ENCODE measurements around the gene SART3.
A peak's percentile ranks its signal among the peaks of the same experiment; 100 is the strongest.

SART3 gene

DNA sequence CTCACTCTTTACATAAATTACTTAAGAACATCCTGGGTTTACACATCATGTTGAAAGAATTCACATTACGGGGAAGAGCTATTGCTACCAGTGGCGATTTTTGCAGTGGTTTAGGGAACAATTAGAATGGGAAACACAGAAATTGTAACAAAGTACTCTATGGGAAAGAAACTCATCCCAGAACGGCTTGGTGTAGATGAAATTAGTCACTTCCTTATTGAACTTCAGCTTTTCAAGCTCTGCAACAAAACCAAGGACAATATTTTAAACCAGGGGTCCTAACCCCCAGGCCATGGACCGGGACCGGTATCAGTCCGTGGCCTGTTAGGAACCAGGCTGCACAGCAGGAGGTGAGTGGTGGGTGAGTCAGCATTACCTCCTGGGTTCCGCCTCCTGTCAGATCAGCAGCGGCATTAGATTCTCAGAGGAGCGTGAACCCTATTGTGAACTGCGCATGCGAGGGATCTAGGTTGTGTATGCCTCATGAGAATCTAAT is 78.2 kb downstream of the SART3 start:
- DNase-seq = no peak

DNA sequence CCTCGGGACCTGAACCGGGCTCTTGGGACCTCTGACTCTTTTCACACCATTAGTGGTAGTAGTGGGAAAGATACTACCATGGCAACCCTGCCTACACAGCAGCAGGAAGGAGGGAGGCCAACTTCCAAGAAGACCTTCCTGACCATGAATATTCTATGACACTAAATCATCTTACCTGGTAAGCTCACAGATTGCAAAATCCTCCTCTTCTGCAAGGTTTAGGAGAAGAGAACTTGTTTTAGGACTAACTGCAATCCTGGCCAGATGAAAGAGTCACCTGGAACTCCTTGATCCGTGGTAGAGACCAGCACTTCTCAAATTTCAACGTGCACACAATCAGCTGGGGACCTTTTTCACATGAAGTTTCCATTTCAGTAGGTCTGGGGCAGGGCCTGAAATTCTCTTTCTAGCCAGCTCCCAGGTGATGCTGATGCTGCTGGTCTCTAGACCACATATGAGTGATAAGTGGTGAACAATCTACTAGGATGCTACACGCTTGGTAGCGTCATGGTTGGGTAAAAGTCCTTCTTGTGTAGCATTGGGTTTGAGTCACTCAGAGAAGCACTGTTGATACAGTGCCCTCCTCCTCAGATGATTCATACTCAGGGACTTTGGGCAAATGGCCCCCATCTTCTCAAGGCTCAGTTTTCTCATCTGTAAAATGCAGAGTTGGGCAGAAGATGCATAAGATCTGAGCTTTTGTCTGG is 81.5 kb downstream of the SART3 start:
- DNase-seq = no peak

DNA sequence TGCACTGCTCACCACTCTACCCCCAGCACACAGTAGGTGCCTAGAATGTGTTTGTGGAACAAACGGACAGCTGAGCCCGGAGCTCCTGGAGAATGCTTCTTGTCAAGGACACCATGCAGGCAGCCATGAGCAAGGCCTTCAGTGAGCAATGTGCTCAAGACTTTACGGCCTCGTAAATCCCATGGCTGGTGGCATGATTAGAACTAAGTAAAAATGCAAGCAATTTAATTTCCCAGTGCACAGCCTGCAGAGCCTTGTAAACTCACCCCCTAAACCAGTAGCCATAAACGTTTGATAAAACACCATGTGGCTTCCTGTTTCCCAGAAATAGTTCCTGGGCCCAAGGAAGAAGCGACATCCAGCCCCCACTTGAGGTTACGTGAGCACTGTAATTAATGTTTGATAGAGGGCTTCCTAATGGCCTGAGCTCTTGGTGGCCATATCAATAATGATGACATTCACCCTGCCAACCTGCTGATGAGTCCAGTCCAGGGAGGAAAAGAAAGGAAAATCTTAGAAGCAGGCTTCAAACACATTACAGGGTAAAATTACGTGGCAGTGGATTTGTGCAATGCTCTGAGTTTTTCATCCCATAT is 82.3 kb downstream of the SART3 start:
- peak; percentile 33 for DNase-seq

DNA sequence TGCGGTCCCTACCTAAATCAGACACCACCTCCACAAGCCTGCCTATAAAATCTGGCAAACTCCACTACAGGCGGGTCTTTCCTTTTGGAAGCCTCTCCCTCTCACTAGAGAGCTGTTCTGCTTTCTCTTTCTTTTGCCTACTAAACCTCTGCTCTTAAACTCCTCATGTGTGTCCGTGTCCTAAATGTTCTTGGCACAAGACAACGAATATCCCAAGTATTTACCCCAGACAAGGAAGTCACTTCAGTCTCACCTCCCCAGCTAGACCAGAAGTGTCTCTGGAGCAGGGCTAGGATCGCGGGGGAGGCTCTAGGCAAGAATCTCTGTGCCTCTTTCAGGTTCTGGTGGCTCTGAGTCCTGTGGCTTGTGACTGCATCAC is 83.1 kb downstream of the SART3 start:
- DNase-seq = no peak

DNA sequence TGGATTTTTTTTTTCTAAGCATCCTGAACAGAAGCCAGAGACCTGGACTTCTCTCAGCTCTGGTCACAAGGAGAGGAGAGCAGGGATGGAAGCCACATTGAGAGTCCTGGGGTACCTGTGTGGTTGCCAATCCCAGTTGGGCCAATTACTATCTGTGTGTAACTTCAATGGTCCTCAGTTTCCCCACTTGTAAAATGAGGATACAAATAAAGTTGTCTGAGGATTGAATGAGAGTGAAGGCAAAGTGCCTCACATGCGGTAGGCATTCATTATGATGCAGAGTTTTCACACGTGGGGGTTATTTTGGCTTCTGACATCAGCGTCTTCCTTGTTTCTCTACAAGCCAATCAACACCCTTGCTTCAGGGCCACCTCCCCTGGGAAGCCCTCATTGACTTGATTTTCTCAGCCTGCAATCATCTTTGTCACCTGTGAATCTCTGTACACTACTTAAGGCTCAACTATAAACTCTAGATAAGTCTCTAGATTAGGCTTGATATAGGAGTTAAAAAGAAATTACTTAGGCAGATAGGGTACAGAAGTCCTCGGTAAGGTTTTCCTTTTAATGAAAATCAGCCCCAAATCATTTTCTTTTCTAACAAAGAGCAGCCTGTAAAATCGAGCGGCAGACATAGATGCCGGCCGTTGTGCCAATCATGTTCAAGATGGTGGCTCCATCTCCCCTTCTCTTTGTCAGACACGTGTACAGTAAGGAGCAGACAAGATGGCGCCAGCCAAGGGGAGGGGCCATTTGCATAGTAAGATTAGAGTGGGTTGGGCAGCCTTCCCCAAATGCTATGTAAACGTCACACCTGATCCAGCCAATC is 83.7 kb downstream of the SART3 start:
- DNase-seq = peak; percentile 29

DNA sequence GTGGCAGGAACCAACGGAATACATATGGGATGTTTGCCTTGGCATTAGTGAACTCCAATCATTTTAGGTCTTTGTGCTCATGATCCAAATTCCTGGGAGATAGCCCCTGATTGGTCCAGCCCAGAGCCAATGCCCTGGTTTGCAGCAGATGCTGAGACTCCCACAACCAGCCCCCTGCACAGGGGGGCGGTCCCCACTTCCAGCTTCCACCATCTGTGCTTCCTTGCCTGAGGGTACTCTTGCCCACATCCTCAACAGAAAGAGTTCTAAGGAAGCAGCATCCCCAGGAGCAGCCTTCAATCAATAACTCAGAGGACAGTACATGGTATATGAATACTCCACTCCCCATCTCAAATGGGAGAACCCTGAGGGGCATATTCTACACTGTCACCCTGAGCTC is 85.6 kb downstream of the SART3 start:
- DNase-seq = peak; percentile 62

DNA sequence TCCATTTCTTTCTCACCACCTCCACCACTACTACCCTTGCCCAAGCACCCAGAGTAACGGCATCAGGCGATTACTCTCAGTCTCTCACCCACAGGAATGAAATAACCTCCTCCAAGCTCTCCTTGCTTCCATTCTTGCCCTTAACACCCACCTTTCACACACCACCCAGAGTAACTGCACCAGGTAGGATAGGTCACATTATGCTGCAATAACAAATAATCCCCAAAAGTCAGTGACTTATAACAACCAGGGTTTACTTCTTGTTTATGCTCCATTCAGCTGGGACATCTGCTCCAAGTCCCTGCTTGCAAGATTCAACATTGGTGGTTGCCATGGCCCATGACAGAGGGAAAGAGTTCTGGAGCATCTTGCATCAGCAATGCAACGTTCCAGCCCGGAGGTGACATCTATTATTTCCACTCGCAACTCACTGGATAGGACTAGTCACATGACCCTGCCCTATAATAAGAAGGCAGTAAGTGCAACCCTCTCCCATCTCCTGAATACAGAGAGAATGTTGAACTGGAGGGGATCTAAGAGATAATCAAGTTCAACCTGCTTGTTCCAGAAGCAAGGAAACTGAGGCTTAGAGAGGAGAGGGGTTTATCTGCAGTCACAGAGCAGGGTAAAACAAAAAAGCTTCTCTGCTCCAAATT is 87.4 kb downstream of the SART3 start:
- DNase-seq = no peak

All from NCI-H82 (cell line).